H9 (cell line): Measurements from ENCODE around the gene XRN1. TPM values are rescaled to one million over a fixed set of nuclear protein-coding genes. Genes with fewer than 3 reads are reported as not detected.

Experiments
- DNase-seq: peaks from one replicate; pipeline ENCODE4 v3.0.0-alpha.2; 2017
- H2AFZ ChIP-seq: one replicate; pipeline ENCODE4 v1.6.1; 2013; ENCODE audit warnings: mild to moderate bottlenecking, low read length, control low read depth, moderate library complexity
- H2AK5ac ChIP-seq: 2 replicates; pipeline ENCODE4 v1.6.1; 2013; ENCODE audit warnings: low read length, control low read depth, mixed read lengths; ENCODE audit not compliant: insufficient read length
- H2BK120ac ChIP-seq: one replicate; pipeline ENCODE4 v1.6.1; 2013; ENCODE audit warnings: low read depth, mild to moderate bottlenecking, low read length, control low read depth, inconsistent platforms; ENCODE audit not compliant: poor library complexity, severe bottlenecking
- H2BK12ac ChIP-seq: 2 replicates; pipeline ENCODE4 v1.6.1; 2013; ENCODE audit warnings: low read length, control low read depth, mixed read lengths, low read depth; ENCODE audit not compliant: insufficient read length
- H2BK15ac ChIP-seq: 2 replicates; pipeline ENCODE4 v1.6.1; 2013; ENCODE audit warnings: low read depth, low read length, control low read depth
- H2BK20ac ChIP-seq: one replicate; pipeline ENCODE4 v1.6.1; 2013; ENCODE audit warnings: low read depth, mild to moderate bottlenecking, low read length, control low read depth, inconsistent platforms; ENCODE audit not compliant: poor library complexity, severe bottlenecking
- H2BK5ac ChIP-seq: 2 replicates; pipeline ENCODE4 v1.6.1; 2013; ENCODE audit warnings: low read length, control low read depth, mixed read lengths; ENCODE audit not compliant: insufficient read length
- H3K14ac ChIP-seq: 2 replicates; pipeline ENCODE4 v1.6.1; 2013; ENCODE audit warnings: low read length, control low read depth; ENCODE audit not compliant: insufficient read depth
- H3K18ac ChIP-seq: 2 replicates; pipeline ENCODE4 v1.6.1; 2013; ENCODE audit warnings: low read depth, mild to moderate bottlenecking, mixed read lengths, low read length, control low read depth; ENCODE audit not compliant: insufficient read length
- H3K23ac ChIP-seq: 2 replicates; pipeline ENCODE4 v1.6.1; 2013; ENCODE audit warnings: low read length, control low read depth, mixed read lengths, low read depth; ENCODE audit not compliant: insufficient read length
- H3K23me2 ChIP-seq: 2 replicates; pipeline ENCODE4 v1.6.1; 2013; ENCODE audit warnings: low read depth, mild to moderate bottlenecking, mixed read lengths, low read length, control low read depth; ENCODE audit not compliant: insufficient read length, poor library complexity, severe bottlenecking
- H3K27ac ChIP-seq: 2 replicates; pipeline ENCODE4 v1.5.1; 2013; ENCODE audit warnings: low read length, control low read depth, mixed read lengths, low read depth; ENCODE audit not compliant: insufficient read length
- H3K27me3 ChIP-seq: 2 replicates; pipeline ENCODE4 v1.6.1; 2013; ENCODE audit warnings: low read length, control low read depth, inconsistent platforms; ENCODE audit not compliant: insufficient read depth
- H3K4ac ChIP-seq: 2 replicates; pipeline ENCODE4 v1.6.1; 2013; ENCODE audit warnings: low read depth, mild to moderate bottlenecking, control low read depth, inconsistent platforms, low read length, moderate library complexity
- H3K4me1 ChIP-seq: 2 replicates; pipeline ENCODE4 v1.6.1; 2013; ENCODE audit warnings: low read length, control low read depth, inconsistent platforms; ENCODE audit not compliant: insufficient read depth
- H3K4me2 ChIP-seq: 2 replicates; pipeline ENCODE4 v1.6.1; 2013; ENCODE audit warnings: low read length, control low read depth, mixed read lengths; ENCODE audit not compliant: insufficient read length, insufficient read depth
- H3K56ac ChIP-seq: 2 replicates; pipeline ENCODE4 v1.6.1; 2013; ENCODE audit warnings: low read depth, mild to moderate bottlenecking, mixed read lengths, low read length, control low read depth; ENCODE audit not compliant: insufficient read length
- H3K79me1 ChIP-seq: 2 replicates; pipeline ENCODE4 v1.6.1; 2013; ENCODE audit warnings: low read depth, mild to moderate bottlenecking, moderate library complexity, low read length, control low read depth, inconsistent platforms; ENCODE audit not compliant: insufficient read depth, poor library complexity, severe bottlenecking
- H3K79me2 ChIP-seq: 2 replicates; pipeline ENCODE4 v1.6.1; 2013; ENCODE audit warnings: low read length, control low read depth, inconsistent platforms; ENCODE audit not compliant: insufficient read depth
- H3K9ac ChIP-seq: 2 replicates; pipeline ENCODE4 v1.6.1; 2013; ENCODE audit warnings: low read length, control low read depth, mixed read lengths; ENCODE audit not compliant: insufficient read length; ENCODE audit errors: extremely low read depth
- H3K9me3 ChIP-seq: one replicate; pipeline ENCODE4 v1.6.1; 2013; ENCODE audit warnings: low read depth, low read length, inconsistent platforms; ENCODE audit not compliant: control insufficient read depth
- H3T11ph ChIP-seq: one replicate; pipeline ENCODE4 v1.6.1; 2013; ENCODE audit warnings: mild to moderate bottlenecking, low read length, control low read depth, inconsistent platforms
- H4K20me1 ChIP-seq: one replicate; pipeline ENCODE4 v1.6.1; 2013; ENCODE audit not compliant: control insufficient read depth, insufficient read length, insufficient read depth
- H4K5ac ChIP-seq: 2 replicates; pipeline ENCODE4 v1.6.1; 2013; ENCODE audit warnings: low read depth, mild to moderate bottlenecking, mixed read lengths, low read length, control low read depth; ENCODE audit not compliant: insufficient read length
- H4K8ac ChIP-seq: replicated peaks from 2 replicates; pipeline ENCODE4 v1.6.1; 2013; ENCODE audit warnings: low read length, control low read depth, mixed read lengths, low read depth; ENCODE audit not compliant: insufficient read length
- H4K91ac ChIP-seq: 2 replicates; pipeline ENCODE4 v1.6.1; 2013; ENCODE audit warnings: low read depth, mild to moderate bottlenecking, moderate library complexity, mixed read lengths, low read length, control low read depth; ENCODE audit not compliant: insufficient read length
- H3K27ac Mint-ChIP-seq, 3 experiments: 2 replicates in 2 of 3; 3 replicates in 1 of 3; pipeline ENCODE4 v1.8.0; 2020 to 2021; ENCODE audit warnings: mixed read lengths in 3 of 3, mild to moderate bottlenecking in 1 of 3, moderate library complexity in 1 of 3
- H3K27me3 Mint-ChIP-seq: 2 replicates; pipeline ENCODE4 v1.8.0; 2021; ENCODE audit warnings: low read depth, mild to moderate bottlenecking, moderate library complexity, mixed read lengths
- H3K36me3 Mint-ChIP-seq, 3 experiments: 2 replicates in 2 of 3; 3 replicates in 1 of 3; pipeline ENCODE4 v1.8.0; 2020 to 2021; ENCODE audit warnings: low read depth in 3 of 3, mixed read lengths in 3 of 3; ENCODE audit not compliant: insufficient read depth in 1 of 3
- H3K4me1 Mint-ChIP-seq, 2 experiments: 2 replicates each; pipeline ENCODE4 v1.8.0; 2020; ENCODE audit warnings: mixed read lengths in 2 of 2
- H3K4me3 Mint-ChIP-seq, 2 experiments: 2 replicates in 1 of 2; 3 replicates in 1 of 2; pipeline ENCODE4 v1.8.0; 2020 to 2021; ENCODE audit warnings: mild to moderate bottlenecking in 2 of 2, mixed read lengths in 2 of 2, moderate library complexity in 1 of 2
- H3K9me3 Mint-ChIP-seq, 2 experiments: 2 replicates in 1 of 2; 3 replicates in 1 of 2; pipeline ENCODE4 v1.8.0; 2020; ENCODE audit warnings: mild to moderate bottlenecking in 2 of 2, mixed read lengths in 2 of 2, moderate library complexity in 1 of 2
- CTCF ChIP-seq: fragments of 200-600 bp; sonication (generic); conservative IDR thresholded peaks from 3 replicates; pipeline ENCODE4 v1.8.0; 2021; ENCODE audit warnings: antibody characterized with exemption, mild to moderate bottlenecking
- WGBS: extraction: QIAGEN DNeasy Blood & Tissue Kit; methylation state at CpG from one replicate; pipeline ENCODE4 v1.1.7; 2013; ENCODE audit warnings: missing lambda C conversion rate, low lambda C conversion rate, mixed read lengths; ENCODE audit not compliant: insufficient read length; ENCODE audit errors: extremely low coverage; 5-methylcytosine and 5-hydroxymethylcytosine counted together
- total RNA-seq: library from RNA; stranded (reverse); gene quantifications from 2 replicates; pipeline ENCODE4 v1.2.1, GENCODE V29; 2021

XRN1 gene
- total RNA-seq, 1 experiment from 2014 or later: 15.0 TPM

DNA sequence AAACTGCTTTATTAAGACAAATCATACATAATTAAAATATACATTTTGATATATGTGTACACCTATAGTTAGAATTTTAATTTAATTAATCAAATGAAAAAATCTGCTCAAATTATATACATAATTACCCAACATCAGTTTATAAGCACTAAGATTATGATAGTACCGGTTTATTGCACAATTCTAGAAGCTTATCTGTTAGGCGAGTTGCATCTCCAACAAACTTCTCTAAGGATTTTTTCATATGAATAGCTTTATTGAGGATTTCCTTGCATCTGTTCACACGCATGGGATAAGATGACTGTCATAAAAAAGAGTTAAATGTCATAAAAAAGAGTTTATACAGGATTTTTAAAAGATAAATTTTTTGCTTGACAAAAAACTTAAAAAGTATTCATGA, 19.9 kb upstream of the XRN1 start:
- no peak overlapping the region for H3K18ac ChIP-seq
- H3K4me3 Mint-ChIP-seq: no peak overlapping the region
- H3K9me3 ChIP-seq: no peaks in the 10 kb centered on the region
- no peak for TF ChIP-seq CTCF
- no peak overlapping the region for H2AFZ ChIP-seq
- H3K27me3 Mint-ChIP-seq: no peaks in the 10 kb centered on the region
- H2BK12ac ChIP-seq: no peak overlapping the region
- H3K9ac ChIP-seq: no peak overlapping the region
- H3K79me2 ChIP-seq: no peaks in the 10 kb centered on the region
- no peak overlapping the region for H2BK5ac ChIP-seq
- no peak overlapping the region for H3T11ph ChIP-seq
- no peak overlapping the region for H2AK5ac ChIP-seq
- H3K9me3 Mint-ChIP-seq: no peaks in the 10 kb centered on the region
- no peaks in the 10 kb centered on the region for H3K4me1 Mint-ChIP-seq
- H3K23ac ChIP-seq: no peak overlapping the region
- H3K4me2 ChIP-seq: no peak overlapping the region
- no peaks in the 10 kb centered on the region for H3K23me2 ChIP-seq
- H3K4ac ChIP-seq: no peak overlapping the region
- no peak overlapping the region for H2BK15ac ChIP-seq
- no peak overlapping the region for H2BK20ac ChIP-seq
- no peaks in the 10 kb centered on the region for H3K27me3 ChIP-seq
- DNase-seq: no peak
- H2BK120ac ChIP-seq: no peak overlapping the region
- no peak overlapping the region for H3K27ac Mint-ChIP-seq
- H3K79me1 ChIP-seq: no peaks in the 10 kb centered on the region
- H4K91ac ChIP-seq: no peak overlapping the region
- no peaks in the 10 kb centered on the region for H4K20me1 ChIP-seq
- no peak overlapping the region for H4K8ac ChIP-seq
- H3K36me3 Mint-ChIP-seq: peaks cover 0 to 2% (median 0%) of the 10 kb centered on the region in 3 experiments; a peak in 2 of 7 replicates
- no peak overlapping the region for H4K5ac ChIP-seq
- H3K4me1 ChIP-seq: no peaks in the 10 kb centered on the region
- no peak overlapping the region for H3K56ac ChIP-seq
- no peak overlapping the region for H3K14ac ChIP-seq
- H3K27ac ChIP-seq: no peak overlapping the region
- no CpG with 5 or more reads among the region's 3 CpGs for WGBS
